Cardiac muscle cell (in vitro differentiated cells and primary cell): Measurements from ENCODE around the gene SLC25A38. TPM values are rescaled to one million over a fixed set of nuclear protein-coding genes. Genes with fewer than 3 reads are reported as not detected.

Source experiments
- DNase-seq, 2 donors: peaks; one replicate each; pipeline versions ENCODE4 v3.0.0 to v3.0.0-alpha.2; 2010 to 2017; ENCODE audit warnings: low read depth in 1 of 2, low spot score in 1 of 2
- H3K27ac ChIP-seq: fragments of 200-600 bp; sonication (generic); 2 replicates; pipeline ENCODE4 v1.5.1; 2016
- H3K27me3 ChIP-seq: fragments of 200-600 bp; sonication (generic); 2 replicates; pipeline ENCODE4 v1.6.0; 2016; ENCODE audit warnings: control low read depth
- H3K36me3 ChIP-seq: fragments of 200-600 bp; sonication (generic); 2 replicates; pipeline ENCODE4 v1.5.1; 2016; ENCODE audit warnings: control low read depth
- H3K4me1 ChIP-seq: fragments of 200-600 bp; sonication (generic); 2 replicates; pipeline ENCODE4 v1.8.1; 2017; ENCODE audit warnings: low read depth, mild to moderate bottlenecking, mixed run types
- H3K4me3 ChIP-seq: fragments of 200-600 bp; sonication (generic); 2 replicates; pipeline ENCODE4 v1.5.1; 2016; ENCODE audit warnings: mild to moderate bottlenecking
- H3K9me3 ChIP-seq: fragments of 200-600 bp; sonication (generic); 2 replicates; pipeline ENCODE4 v1.5.1; 2017; ENCODE audit warnings: low read depth, mild to moderate bottlenecking, control low read depth
- CTCF ChIP-seq: IDR thresholded peaks from 2 replicates; pipeline ENCODE4 v1.5.1; 2012; ENCODE audit warnings: low read depth, mild to moderate bottlenecking, low read length
- polyA plus RNA-seq: library from polyadenylated mRNA; unstranded; fragments of >200 nt; fragmentation: Nextera tagmentation; extraction: Ambion mirVana; gene quantifications from 2 replicates; pipeline ENCODE4 v1.2.1, GENCODE V29; 2016
- total RNA-seq: library from RNA; depleted of rRNA; stranded (reverse); fragments of >200 nt; gene quantifications from 2 replicates; pipeline ENCODE4 v1.2.3, GENCODE V29; 2016

Gene SLC25A38
- total and polyA plus RNA-seq, 2 experiments from 2014 or later, result 21.3 to 29.6 TPM

DNA sequence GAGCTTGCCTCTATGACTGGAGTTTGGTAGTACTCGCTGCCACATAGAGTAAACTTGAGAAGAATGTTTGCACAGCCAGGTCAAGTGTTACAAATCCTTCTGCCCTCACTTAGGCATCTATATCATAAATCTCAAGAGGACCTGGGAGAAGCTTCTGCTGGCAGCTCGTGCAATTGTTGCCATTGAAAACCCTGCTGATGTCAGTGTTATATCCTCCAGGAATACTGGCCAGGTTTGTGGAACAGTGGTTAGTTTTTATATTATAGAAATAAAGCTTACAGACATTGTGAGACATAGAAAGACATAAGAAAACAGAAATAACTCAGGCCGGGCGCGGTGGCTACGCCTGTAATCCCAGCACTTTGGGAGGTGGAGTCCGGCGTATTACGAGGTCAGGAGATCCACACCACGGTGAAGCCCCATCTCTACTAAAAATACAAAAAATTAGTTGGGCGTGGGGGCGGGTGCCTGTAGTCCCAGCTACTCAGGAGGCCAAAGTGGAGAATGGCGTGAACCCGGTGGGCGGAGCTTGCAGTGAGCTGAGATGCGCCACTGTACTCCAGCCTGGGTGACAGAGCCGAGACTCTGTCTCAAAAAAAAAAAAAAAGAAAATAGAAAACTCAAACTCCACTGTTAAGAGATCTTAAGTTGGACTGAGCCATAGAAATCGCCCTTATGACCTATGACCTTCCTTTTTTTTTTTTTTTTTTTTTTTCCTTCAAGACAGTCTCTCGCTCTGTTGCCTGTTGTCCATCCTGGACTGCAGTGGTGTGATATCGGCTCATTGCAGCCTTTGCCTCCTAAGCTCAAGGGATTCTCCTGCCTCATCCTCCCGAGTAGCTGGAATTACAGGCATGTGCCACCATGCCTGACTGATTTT, 25.6 kb downstream of the SLC25A38 start:
- no peak for DNase-seq
- no peak overlapping the region for H3K4me3 ChIP-seq

DNA sequence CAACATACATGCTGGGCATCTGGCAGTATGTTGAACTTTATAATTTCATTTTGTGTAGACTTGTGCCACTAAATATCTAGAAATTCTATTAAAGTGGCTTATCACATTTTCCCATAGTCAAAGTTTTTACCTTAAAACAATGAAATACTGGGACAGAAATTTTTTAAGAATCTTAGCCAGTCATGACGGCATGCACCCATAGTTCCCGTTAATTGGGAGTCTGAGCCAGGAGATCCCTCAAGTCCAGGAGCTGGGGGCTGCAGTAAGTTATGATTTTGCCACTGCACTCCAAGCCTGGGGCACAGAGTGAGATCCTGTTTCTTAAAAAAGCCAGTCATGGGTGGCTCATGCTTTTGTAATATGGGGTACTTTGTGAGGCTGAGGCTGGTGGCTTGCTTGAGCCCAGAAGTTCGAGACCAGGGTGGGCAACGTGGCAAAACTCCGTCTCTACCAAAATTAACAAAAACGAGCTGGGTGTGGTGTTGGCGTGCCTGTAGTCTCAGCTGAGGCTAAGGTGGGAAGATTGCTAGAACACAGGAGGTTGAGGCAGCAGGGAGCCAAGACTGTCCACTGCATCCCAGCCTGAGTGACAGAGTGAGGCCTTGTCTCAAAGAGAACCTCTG, 26.5 kb downstream of the SLC25A38 start:
- Histone ChIP-seq H3K36me3 (peaks cover 55% of the 10 kb centered on the region), H3K4me3 (no peak overlapping the region), H3K4me1 (peaks cover 6% of the 10 kb centered on the region), H3K27ac (no peak overlapping the region), H3K9me3 (no peaks in the 10 kb centered on the region), H3K27me3 (no peaks in the 10 kb centered on the region)
- no peak for DNase-seq
- TF ChIP-seq CTCF, result no peak

More for the DNA sequence above, 25.6 kb downstream of the SLC25A38 start:
- Histone ChIP-seq H3K27ac (no peak overlapping the region), H3K4me1 (peaks cover 6% of the 10 kb centered on the region), H3K36me3 (peaks cover 54% of the 10 kb centered on the region), H3K9me3 (no peaks in the 10 kb centered on the region), H3K27me3 (no peaks in the 10 kb centered on the region)
- TF ChIP-seq CTCF, result no peak

- TF ChIP-seq CTCF, result no peak
These were observed 27.7 kb downstream of the SLC25A38 start for GRCh38 chr3:39410893-39411292.

DNA sequence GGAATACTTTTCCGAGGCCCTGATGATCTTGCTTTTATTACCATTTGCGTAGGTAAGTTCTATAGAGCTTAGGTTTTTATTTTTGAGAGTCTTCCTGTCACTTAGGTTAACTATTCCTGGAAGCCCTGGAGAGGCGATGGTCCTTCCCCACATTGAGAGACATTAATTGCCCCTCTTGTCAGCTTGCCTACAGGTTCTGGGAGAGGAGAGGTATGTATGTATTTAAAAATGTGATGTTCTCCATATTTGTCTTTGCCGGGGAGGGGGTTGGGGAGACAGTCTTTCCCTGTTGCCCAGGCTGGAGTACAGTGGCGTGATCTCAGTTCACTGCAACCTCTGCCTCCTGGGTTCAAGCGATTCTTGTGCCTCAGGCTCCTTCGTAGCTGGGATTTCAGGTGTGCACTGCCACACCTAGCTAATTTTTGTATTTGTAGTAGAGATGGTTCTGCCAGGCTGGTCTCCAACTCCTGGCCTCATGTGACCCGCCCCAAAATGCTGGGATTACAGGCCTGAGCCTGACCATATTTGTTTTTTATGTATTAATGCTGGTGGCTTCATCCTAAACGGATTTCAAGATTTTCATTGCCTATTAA, 29.6 kb downstream of the SLC25A38 start:
- Histone ChIP-seq H3K27me3 (no peaks in the 10 kb centered on the region), H3K4me3 (no peak overlapping the region), H3K9me3 (no peaks in the 10 kb centered on the region), H3K36me3 (peaks cover 54% of the 10 kb centered on the region), H3K4me1 (peaks cover 6% of the 10 kb centered on the region), H3K27ac (no peak overlapping the region)
- DNase-seq, result no peak
- TF ChIP-seq CTCF, result no peak

More at GRCh38 chr3:39410893-39411292, 27.7 kb downstream of the SLC25A38 start:
- H3K27ac ChIP-seq, result no peak overlapping the region
- peaks cover 55% of the 10 kb centered on the region for H3K36me3 ChIP-seq
- H3K27me3 ChIP-seq, result no peaks in the 10 kb centered on the region
- DNase-seq, result no peak
- no peak overlapping the region for H3K4me3 ChIP-seq
- H3K4me1 ChIP-seq, result peaks cover 6% of the 10 kb centered on the region
- no peaks in the 10 kb centered on the region for H3K9me3 ChIP-seq

DNA sequence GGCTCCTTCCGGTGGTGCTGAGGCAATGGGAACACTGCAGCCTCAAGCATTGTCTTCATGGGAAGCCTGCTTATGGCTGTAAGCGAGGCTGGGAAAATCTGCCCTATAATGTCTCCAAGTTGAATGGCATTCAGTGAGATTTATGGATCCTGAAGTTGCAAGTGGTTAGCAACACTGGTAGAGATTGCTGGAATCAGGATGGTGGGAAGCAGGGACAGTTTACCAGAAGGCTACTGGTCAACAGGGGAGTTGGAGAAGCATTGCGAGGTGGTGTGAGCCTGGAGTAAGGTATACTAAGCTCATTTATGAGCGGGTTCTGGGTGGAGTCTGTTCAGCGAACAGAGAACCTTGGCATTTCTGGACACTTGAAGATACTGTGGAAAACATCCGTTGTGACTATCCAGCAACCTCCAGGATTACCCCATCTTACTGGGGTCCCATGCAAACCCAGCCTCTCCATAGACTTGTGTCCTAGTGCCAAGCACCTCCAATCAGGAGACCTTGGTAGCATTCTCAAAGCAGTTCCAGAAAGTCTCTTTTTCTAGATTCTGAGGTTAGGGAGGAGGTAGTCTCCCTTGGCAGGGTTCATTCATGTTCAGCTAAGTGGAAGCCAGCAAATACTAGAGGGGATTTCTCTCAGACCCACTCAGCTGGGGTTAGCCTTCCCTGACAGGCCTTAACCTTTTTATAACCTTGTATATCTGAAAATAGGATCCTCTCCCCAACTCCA, 30.7 kb downstream of the SLC25A38 start:
- no peaks in the 10 kb centered on the region for H3K27me3 ChIP-seq
- H3K36me3 ChIP-seq, result peaks cover 44% of the 10 kb centered on the region
- no peak for TF ChIP-seq CTCF
- H3K27ac ChIP-seq, result peak overlapping the region; percentile 41
- H3K4me1 ChIP-seq, result no peaks in the 10 kb centered on the region
- no peaks in the 10 kb centered on the region for H3K9me3 ChIP-seq
- no peak overlapping the region for H3K4me3 ChIP-seq
- DNase-seq, result peak in 1 of 2 donors; percentile 45
